NCI-H2196 (cell line): ENCODE data around the gene MGA.
"Not testable (repeated sequence)": the region's sequence is repeated elsewhere in the genome, so short reads cannot be mapped to it uniquely, and the experiment has no call there.

Experiments
- DNase-seq: peaks from one replicate; lab custom pipeline; 2025; ENCODE audit not compliant: unreplicated experiment; lab: John Stamatoyannopoulos, UW

MGA gene

GRCh38 chr15:41713047-41713446, 52.8 kb downstream of the MGA start:
- no peak for DNase-seq

GRCh38 chr15:41714291-41714690, 54.1 kb downstream of the MGA start:
- no peak for DNase-seq

- no peak for DNase-seq
Observed at GRCh38 chr15:41716864-41717263, 56.7 kb downstream of the MGA start.

GRCh38 chr15:41727143-41727542, 66.9 kb downstream of the MGA start:
- DNase-seq: no peak

GRCh38 chr15:41728061-41728460, 67.9 kb downstream of the MGA start:
- DNase-seq: not testable (repeated sequence)

- DNase-seq: no peak
Observed at GRCh38 chr15:41730543-41730942, 70.3 kb downstream of the MGA start.

- DNase-seq: no peak
Observed at GRCh38 chr15:41732483-41732882, 72.3 kb downstream of the MGA start.

- no peak for DNase-seq
Observed at GRCh38 chr15:41734079-41734478, 73.9 kb downstream of the MGA start.

- no peak for DNase-seq
Observed at GRCh38 chr15:41735046-41735445, 74.8 kb downstream of the MGA start.

- not testable (repeated sequence) for DNase-seq
Observed at GRCh38 chr15:41735492-41735891, 75.3 kb downstream of the MGA start.

- DNase-seq: no peak
Observed at GRCh38 chr15:41746802-41747201, 86.6 kb downstream of the MGA start.

- DNase-seq: no peak
Observed at GRCh38 chr15:41756198-41756597, 96.0 kb downstream of the MGA start.

GRCh38 chr15:41772720-41773331, 112.6 kb downstream of the MGA start:
- DNase-seq: peak; percentile 34

- DNase-seq: no peak
Observed at GRCh38 chr15:41773332-41773728, 113.1 kb downstream of the MGA start.

GRCh38 chr15:41773729-41774061, 113.5 kb downstream of the MGA start:
- DNase-seq: no peak

- DNase-seq: peak; percentile 90
Observed at GRCh38 chr15:41774062-41774881, 114.1 kb downstream of the MGA start, which contains the start of gene MAPKBP1. TSS of gene MAPKBP1 (plus strand) at chr15:41774484. CDS start at chr15:41775276, 792 bp downstream.

GRCh38 chr15:41774882-41775417, 114.7 kb downstream of the MGA start:
- DNase-seq: no peak

GRCh38 chr15:41775651-41776050, 115.4 kb downstream of the MGA start:
- no peak for DNase-seq

GRCh38 chr15:41777421-41777973, 117.3 kb downstream of the MGA start:
- DNase-seq: no peak

- DNase-seq: no peak
Observed at GRCh38 chr15:41778521-41778920, 118.3 kb downstream of the MGA start.

GRCh38 chr15:41779662-41780157, 119.5 kb downstream of the MGA start:
- no peak for DNase-seq

- no peak for DNase-seq
Observed at GRCh38 chr15:41780266-41780665, 120.1 kb downstream of the MGA start.
